IPS-11a (cell line): ENCODE data around the gene FPR2.
"Not testable (repeated sequence)": the region's sequence is repeated elsewhere in the genome, so short reads cannot be mapped to it uniquely, and the experiment has no call there.

Experiments used
- H3K4me3 ChIP-seq: one replicate; pipeline ENCODE4 v1.5.1; 2013; ENCODE audit warnings: low read depth, low read length, control low read depth

FPR2 gene

DNA sequence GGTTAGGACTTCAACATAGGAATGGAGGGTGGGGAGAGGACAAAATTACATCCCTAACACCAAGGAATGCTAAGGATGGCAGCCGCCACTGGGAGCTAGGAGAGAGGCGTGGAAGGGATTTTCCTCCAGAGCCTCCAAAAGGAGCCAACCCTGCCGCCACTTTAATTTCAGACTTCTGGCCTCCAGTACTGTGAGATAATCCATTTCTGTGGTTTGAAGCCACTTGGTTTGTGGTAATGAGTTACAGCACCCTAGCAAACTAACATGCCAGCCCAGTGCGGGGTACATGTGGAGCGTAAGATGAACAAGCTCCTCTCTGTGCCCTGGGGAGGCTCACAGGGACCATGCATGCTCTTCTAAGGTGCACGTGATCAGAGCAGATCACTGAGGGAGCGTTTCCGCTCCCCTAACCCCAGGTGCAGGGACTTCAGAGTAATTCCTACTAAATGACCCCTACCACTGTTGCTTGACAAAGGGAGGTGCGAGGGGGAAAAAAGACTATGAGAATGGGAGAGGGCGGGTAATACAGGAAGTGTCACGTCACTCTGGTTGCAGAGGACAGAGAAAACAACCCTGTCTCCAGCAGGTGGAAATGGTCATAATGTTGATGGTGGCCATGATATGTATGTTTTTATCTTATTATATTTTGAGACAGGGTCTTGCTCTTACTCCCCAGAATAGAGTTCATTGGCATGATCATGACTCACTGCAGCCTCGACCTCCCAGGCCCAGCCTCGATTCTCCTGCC lies 21.3 kb upstream of the FPR2 start:
- no peak overlapping the region for H3K4me3 ChIP-seq

GRCh38 chr19:51740356-51740755 lies 20.6 kb upstream of the FPR2 start:
- H3K4me3 ChIP-seq = no peak overlapping the region

GRCh38 chr19:51742789-51743188 lies 18.2 kb upstream of the FPR2 start:
- H3K4me3 ChIP-seq = no peak overlapping the region

DNA sequence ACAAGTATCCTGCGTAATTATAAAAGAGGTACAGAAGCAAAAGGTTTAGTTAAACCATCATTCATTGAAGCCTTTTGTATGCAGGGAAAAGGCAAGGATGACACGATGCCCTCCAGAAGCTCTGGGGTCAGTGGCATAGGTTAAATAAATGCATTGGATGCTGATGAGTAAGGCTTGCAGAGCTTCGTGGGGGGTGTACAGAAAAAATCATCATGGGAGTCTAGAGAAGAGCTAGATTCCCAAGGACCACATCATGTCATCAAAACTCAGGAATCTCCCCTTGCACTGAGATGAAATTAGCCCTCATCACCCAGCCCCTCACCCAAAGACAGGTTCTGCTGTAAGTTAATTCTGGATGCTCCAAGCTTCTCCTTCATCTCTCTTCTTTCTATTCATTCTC lies 17.6 kb upstream of the FPR2 start:
- H3K4me3 ChIP-seq = no peak overlapping the region

- H3K4me3 ChIP-seq = no peak overlapping the region
Observed at GRCh38 chr19:51746731-51747130, 14.2 kb upstream of the FPR2 start.

GRCh38 chr19:51749979-51750378 lies 11.0 kb upstream of the FPR2 start:
- no peak overlapping the region for H3K4me3 ChIP-seq

DNA sequence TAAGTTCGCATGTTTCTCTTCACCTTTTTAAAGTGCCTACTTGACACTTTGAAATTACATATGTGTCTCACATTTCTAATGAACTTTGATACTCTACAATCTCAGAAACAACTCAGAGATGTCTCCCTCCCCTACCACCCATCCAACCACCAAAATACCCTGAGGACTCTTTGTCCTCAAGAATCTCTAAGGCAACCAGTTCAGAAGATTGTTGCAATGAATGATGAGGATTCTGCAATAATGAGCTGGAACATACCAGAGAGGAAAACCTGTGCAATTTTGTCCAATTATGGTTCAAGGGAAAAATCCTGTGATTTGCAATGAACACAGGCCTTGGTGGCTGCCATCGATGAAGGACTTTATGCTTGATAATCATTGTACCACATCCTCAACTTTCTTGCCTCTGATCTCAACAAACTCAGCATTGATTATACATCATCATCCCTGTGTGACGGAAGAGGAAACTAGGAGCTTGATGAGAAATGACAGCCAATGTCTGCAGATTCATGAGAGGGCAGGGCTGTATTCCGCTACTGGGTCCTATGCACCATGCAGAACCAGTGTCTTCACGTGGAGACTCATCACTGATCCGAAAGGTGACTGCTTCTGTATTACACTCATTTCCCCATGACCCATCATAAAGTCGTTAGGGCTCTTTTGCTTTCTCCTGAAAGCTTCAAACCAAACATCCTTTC lies 10.4 kb upstream of the FPR2 start:
- no peak overlapping the region for H3K4me3 ChIP-seq

DNA sequence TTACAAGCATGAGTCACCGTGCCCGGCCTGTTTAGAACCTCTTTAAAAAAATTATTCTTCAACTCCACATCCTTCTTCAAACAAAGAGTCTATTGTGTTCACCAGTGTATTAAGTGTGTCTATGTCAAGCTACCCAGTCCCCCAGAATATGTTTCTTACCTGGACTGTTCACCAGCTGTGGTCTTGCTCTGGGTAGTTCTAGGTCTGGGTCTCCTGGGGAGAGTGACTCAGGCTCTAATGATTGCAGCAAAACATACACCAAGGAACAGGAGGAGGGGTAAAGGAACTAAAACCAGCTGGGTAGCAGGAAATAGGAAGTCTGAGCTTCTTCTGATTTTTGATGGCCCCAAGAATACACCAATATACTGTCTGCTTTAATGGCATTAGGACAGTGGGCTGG lies 9.3 kb upstream of the FPR2 start, which contains the start of gene FPR1:
Gene FPR1 (minus strand): TSS at position 224 of the 400 bp plus-strand sequence. CDS start 4,884 bp downstream, outside the sequence.
- H3K4me3 ChIP-seq = no peak within 1 kb of the TSS

DNA sequence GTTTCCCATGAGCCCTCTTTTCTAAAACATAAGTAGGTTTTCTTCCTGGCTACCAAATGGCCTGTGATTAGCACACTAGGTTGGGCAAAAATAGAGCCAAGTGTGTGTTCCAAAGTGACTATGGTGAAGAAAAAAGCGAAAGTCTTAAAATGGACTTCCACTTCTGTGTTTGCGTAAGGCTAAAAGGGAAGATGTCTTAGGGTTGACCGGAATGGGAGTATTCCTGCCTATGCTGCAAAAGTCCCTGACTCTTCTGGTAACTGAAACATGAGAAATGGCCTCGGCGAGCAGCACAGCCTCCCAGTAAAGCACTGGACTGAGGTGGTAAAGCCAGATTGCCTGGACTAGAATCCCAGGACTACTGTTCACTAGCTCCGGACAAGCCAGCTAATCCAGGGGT lies 6.9 kb upstream of the FPR2 start:
- no peak overlapping the region for H3K4me3 ChIP-seq

- H3K4me3 ChIP-seq = no peak overlapping the region
Observed at GRCh38 chr19:51754770-51755169, 6.2 kb upstream of the FPR2 start.

DNA sequence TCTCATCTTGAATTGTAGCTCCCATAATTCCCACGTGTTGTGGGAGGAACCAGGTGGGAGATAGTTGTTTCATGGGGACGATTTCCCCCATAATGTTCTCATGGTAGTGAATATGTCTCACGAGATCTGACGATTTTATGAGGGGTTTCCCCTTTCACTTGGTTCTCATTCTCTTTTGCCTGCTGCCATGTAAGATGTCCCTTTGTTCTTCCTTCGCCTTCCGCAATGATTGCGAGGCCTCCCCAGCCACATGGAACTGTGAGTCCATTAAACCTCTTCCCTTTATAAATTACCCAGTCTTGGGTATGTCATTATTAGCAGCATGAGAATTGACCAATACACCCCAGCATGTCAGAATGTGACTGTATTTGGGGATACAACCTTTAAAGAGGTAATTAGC lies 5.4 kb upstream of the FPR2 start:
- H3K4me3 ChIP-seq = no peak overlapping the region

GRCh38 chr19:51761696-51762095 lies 716 bp downstream of the FPR2 start:
- no peak overlapping the region for H3K4me3 ChIP-seq

GRCh38 chr19:51765086-51765485 lies 4.1 kb downstream of the FPR2 start:
- H3K4me3 ChIP-seq = no peak overlapping the region

- H3K4me3 ChIP-seq = no peak overlapping the region
Observed at GRCh38 chr19:51766461-51766860, 5.5 kb downstream of the FPR2 start.

DNA sequence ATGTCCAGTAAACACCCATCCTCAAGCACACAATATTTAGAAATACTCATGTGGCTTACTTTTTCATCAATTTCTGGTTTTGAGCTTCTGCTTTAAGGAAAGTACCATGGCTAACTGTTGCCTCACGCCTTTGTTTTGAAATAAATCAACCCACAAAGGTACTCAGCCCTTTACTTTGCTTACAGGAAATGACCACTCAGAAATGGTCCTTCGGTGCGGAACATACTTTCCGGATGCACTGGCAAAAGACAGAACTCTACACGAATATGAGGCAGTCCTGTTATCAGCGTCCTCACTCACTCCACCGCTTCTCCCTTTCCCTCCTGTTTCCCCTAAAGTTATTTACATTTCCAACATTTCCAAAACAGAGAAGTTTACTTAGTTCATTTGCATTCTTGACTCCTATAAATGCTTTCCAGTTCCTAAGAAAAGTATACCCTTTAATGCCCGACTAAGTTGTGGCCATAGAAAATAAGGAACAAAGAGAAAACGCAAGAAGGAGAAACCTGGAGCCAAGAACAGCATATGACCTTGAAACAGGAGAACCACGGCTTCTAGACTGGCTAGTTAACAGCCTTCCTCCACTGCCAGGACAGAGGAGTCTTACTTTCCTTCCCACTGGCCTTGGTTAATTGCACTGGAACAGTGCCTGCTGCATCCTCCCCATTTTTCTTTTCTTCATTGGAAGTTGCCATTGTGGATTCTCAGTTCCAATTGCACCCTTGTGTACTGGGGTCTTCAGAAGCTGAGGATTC lies 10.6 kb downstream of the FPR2 start:
- H3K4me3 ChIP-seq = no peak overlapping the region

DNA sequence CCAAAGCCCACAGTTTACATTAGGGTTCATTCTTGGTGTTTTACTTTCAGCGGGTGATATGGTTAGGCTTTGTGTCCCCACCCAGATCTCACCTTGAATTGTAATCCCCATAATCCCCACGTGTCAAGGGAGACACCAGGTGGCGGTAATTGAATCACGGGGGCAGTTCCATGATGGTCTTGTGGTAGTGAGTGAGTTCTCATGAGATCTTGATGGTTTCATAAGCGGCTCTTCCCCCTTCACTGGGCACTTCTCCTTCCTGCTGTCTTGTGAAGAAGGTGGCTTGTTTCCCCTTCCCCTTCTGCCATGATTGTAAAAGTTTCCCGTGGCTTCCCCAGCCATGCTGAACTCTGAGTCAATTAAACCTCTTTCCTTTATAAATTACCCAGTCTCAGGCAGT lies 12.0 kb downstream of the FPR2 start:
- no peak overlapping the region for H3K4me3 ChIP-seq

DNA sequence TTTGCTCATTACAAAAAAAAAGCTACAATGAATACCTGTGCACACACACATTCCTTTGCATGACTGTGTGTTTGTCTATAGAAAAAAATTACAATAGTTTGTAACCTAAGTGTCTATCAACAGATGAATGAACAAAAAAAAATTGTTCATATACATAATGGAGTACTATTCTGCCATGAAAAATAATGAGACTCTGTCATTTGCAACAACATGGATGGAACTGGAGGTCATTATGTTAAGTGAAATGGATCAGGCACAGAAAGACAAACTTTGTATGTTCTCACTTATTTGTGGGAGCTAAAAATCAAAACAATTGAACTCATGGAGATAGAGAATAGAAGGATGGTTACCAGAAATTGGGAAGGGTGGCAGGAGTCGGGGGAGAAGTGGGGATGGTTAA lies 15.6 kb downstream of the FPR2 start:
- not testable (repeated sequence) for H3K4me3 ChIP-seq

GRCh38 chr19:51777570-51778462 lies 16.8 kb downstream of the FPR2 start:
- H3K4me3 ChIP-seq = no peak overlapping the region

- no peak overlapping the region for H3K4me3 ChIP-seq
Observed at GRCh38 chr19:51779181-51779580, 18.2 kb downstream of the FPR2 start.

GRCh38 chr19:51779703-51780102 lies 18.7 kb downstream of the FPR2 start:
- H3K4me3 ChIP-seq = no peak overlapping the region

DNA sequence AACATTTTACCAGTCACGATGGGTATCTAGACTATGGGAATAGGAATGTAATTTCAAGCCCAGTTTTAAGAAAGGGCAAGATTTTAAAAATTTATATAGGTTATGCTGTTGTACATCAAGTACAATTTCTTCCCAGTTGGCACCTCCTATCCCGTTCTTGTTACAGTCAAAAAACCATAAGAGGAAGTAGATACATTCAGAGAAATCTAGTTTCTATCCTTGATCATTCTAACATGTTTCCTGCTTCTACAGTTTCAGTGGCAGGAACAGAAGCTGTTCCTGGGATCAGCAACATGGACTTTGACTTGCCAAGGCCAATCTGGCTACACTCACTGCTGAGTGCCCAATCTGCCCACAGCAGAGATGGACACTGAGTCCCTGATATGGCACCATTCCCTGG lies 19.3 kb downstream of the FPR2 start:
- H3K4me3 ChIP-seq = no peak overlapping the region
